Thoracic aorta (tissue), 2 donors: ENCODE results near the gene KLF13. TPM values are rescaled to one million over a fixed set of nuclear protein-coding genes. Genes with fewer than 3 reads are reported as not detected.

ENCODE experiments used
- ATAC-seq: fragments of 150-250 bp; one replicate; pipeline ENCODE4 v1.8.0; 2017; ENCODE audit warnings: low read depth; ENCODE audit not compliant: insufficient number of reproducible peaks, low FRiP score
- DNase-seq: peaks from one replicate; pipeline ENCODE4 v3.0.0-alpha.2; 2020; ENCODE audit warnings: low spot score
- H3K27ac ChIP-seq, 2 donors: fragments of 200-600 bp; sonication (generic); 1 replicate in 1 of 2; 2 replicates in 1 of 2; pipeline ENCODE4 v1.5.1; 2016; ENCODE audit warnings: mild to moderate bottlenecking in 2 of 2, moderate library complexity in 2 of 2
- H3K27me3 ChIP-seq: fragments of 200-600 bp; sonication (generic); replicated peaks from 2 replicates; pipeline ENCODE4 v1.6.0; 2016; ENCODE audit warnings: mild to moderate bottlenecking; ENCODE audit not compliant: insufficient read depth
- H3K36me3 ChIP-seq: fragments of 200-600 bp; sonication (generic); one replicate; pipeline ENCODE4 v1.5.1; 2016
- H3K4me1 ChIP-seq, 2 donors: fragments of 200-600 bp; sonication (generic); 1 replicate in 1 of 2; 2 replicates in 1 of 2; pipeline versions ENCODE4 v1.5.1 to v1.6.0; 2016; ENCODE audit warnings: low read depth in 2 of 2, mild to moderate bottlenecking in 1 of 2; ENCODE audit not compliant: control insufficient read depth in 1 of 2
- H3K4me3 ChIP-seq: fragments of 200-600 bp; sonication (generic); 2 replicates; pipeline ENCODE4 v1.5.1; 2016; ENCODE audit warnings: mild to moderate bottlenecking
- H3K9me3 ChIP-seq: fragments of 200-600 bp; sonication (generic); 2 replicates; pipeline ENCODE4 v1.5.1; 2016
- total RNA-seq, 2 donors: library from RNA; depleted of rRNA; stranded (reverse); fragments of >200 nt; gene quantifications; one replicate each; pipeline versions ENCODE4 v1.1.0 to v1.2.3, GENCODE V29; 2016
- TF ChIP-seq, protein P1 (sequence below): fragments of 200-600 bp; sonication (generic); IDR thresholded peaks from one replicate; pipeline ENCODE4 v1.5.1; 2019; ENCODE audit warnings: antibody characterized with exemption

The KLF13 gene
- total RNA-seq, 2 donors from 2014 or later: 59.5 to 76.5 TPM

DNA sequence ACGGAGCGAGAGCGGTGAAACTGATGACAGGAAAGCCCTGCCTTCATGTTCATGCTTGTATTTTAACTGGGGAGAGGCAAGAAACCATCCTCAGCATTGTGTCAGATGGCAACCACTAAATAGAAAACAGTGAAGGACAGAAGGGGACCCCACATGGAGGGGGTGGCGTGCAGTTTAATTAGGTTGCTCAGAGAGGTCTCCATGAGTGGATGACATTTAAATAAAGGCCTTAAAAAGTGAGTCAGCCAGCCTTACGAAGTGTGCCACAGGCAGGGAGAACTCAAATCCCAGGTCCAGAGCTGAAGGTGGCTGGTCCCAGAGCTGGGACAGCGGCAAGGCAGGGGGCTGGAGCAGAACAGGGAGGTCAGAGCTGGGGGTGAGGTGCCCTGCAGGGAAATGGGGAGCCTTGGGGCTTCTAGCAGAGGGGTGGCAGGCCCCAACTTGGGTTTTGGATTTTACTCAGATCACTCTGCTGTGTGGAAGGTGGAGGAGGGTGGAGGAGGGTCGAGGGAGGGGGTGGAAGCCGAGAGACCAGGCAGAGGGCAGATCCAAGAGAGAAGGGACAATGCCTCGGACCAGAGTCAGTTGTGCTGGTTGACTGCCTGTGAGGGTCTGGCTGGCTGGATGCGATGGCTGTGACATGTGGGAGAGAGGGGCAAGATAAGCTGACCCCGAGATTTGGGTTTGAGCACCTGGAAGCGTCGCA lies 73.7 kb downstream of the KLF13 start:
- H3K27me3 ChIP-seq: no peaks in the 10 kb centered on the region
- ATAC-seq: no peak
- H3K27ac ChIP-seq: no peak overlapping the region

GRCh38 chr15:31401282-31401681 lies 74.6 kb downstream of the KLF13 start:
- TF ChIP-seq, protein P1, sequence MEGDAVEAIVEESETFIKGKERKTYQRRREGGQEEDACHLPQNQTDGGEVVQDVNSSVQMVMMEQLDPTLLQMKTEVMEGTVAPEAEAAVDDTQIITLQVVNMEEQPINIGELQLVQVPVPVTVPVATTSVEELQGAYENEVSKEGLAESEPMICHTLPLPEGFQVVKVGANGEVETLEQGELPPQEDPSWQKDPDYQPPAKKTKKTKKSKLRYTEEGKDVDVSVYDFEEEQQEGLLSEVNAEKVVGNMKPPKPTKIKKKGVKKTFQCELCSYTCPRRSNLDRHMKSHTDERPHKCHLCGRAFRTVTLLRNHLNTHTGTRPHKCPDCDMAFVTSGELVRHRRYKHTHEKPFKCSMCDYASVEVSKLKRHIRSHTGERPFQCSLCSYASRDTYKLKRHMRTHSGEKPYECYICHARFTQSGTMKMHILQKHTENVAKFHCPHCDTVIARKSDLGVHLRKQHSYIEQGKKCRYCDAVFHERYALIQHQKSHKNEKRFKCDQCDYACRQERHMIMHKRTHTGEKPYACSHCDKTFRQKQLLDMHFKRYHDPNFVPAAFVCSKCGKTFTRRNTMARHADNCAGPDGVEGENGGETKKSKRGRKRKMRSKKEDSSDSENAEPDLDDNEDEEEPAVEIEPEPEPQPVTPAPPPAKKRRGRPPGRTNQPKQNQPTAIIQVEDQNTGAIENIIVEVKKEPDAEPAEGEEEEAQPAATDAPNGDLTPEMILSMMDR: no peak
- no peak for ATAC-seq
- Histone ChIP-seq H3K4me3 (no peak overlapping the region), H3K36me3 (no peaks in the 10 kb centered on the region), H3K27me3 (no peaks in the 10 kb centered on the region), H3K9me3 (no peaks in the 10 kb centered on the region), H3K4me1 (peaks cover 16 to 44% of the 10 kb centered on the region in 2 donors), H3K27ac (no peak overlapping the region)
- no peak for DNase-seq

More for the DNA sequence above, 73.7 kb downstream of the KLF13 start:
- Histone ChIP-seq H3K36me3 (no peaks in the 10 kb centered on the region), H3K4me1 (peaks cover 16 to 44% of the 10 kb centered on the region in 2 donors), H3K9me3 (no peaks in the 10 kb centered on the region), H3K4me3 (no peak overlapping the region)
- no peak for DNase-seq
- TF ChIP-seq, protein P1: no peak

GRCh38 chr15:31402003-31402402 lies 75.4 kb downstream of the KLF13 start:
- no peak for ATAC-seq

GRCh38 chr15:31402511-31403056 lies 75.9 kb downstream of the KLF13 start:
- peak overlapping the region; percentile 76 to 81 for H3K27ac ChIP-seq
- H3K27me3 ChIP-seq: no peaks in the 10 kb centered on the region
- DNase-seq (peak; percentile 48), ATAC-seq (peak; percentile 81)
- H3K4me3 ChIP-seq: peak overlapping the region; percentile 29
- H3K36me3 ChIP-seq: no peaks in the 10 kb centered on the region
- no peaks in the 10 kb centered on the region for H3K9me3 ChIP-seq
- H3K4me1 ChIP-seq: peaks cover 12 to 35% of the 10 kb centered on the region in 2 donors
- TF ChIP-seq, protein P1: no peak

More at GRCh38 chr15:31402003-31402402, 75.4 kb downstream of the KLF13 start:
- TF ChIP-seq, protein P1: no peak
- DNase-seq: no peak
- H3K36me3 ChIP-seq: no peaks in the 10 kb centered on the region
- no peak overlapping the region for H3K4me3 ChIP-seq
- H3K27me3 ChIP-seq: no peaks in the 10 kb centered on the region
- H3K27ac ChIP-seq: peak overlapping the region; percentile 76 to 81
- peaks cover 16 to 39% of the 10 kb centered on the region in 2 donors for H3K4me1 ChIP-seq
- H3K9me3 ChIP-seq: no peaks in the 10 kb centered on the region

DNA sequence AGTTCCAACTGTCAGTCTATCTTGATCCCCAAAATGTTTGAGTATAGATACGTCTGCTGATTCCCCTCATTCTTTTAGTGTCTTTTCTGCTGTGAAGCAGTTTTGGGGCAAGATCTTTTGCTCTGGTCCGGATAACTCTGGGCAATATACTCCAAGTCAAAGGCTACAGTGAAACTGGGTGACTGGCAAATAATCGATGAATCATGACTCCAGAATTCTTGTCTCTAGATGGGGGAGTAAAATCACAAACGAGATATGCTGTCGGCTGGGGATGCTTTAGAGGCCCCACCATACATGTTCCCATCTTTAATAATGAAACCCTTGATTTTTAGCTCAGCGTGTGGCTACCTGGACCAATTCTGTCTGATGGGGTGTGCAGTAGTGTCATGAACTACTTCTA lies 76.5 kb downstream of the KLF13 start:
- ATAC-seq: peak; percentile 5
- Histone ChIP-seq H3K27ac (peak overlapping the region; percentile 76 to 81), H3K36me3 (no peaks in the 10 kb centered on the region)

More for the DNA sequence above, 76.5 kb downstream of the KLF13 start:
- peaks cover 7 to 30% of the 10 kb centered on the region in 2 donors for H3K4me1 ChIP-seq
- TF ChIP-seq, protein P1: no peak
- no peak for DNase-seq
- no peaks in the 10 kb centered on the region for H3K9me3 ChIP-seq
- H3K4me3 ChIP-seq: peak overlapping the region; percentile 29
- H3K27me3 ChIP-seq: no peaks in the 10 kb centered on the region
